GM10248 (cell line): ENCODE data around the gene TAGLN3.

ENCODE experiments used
- CTCF ChIA-PET: fragments of 300-600 bp; sonication (Branson Sonifier 250); formaldehyde crosslinking; extraction: SDS; loops from one replicate; lab custom pipeline; 2021; ENCODE audit warnings: antibody characterized with exemption; lab: Yijun Ruan, JAX
- POLR2A ChIA-PET: fragments of 350-650 bp; sonication (Branson Sonifier 250); formaldehyde crosslinking; extraction: SDS; loops from one replicate; lab custom pipeline; 2020; ENCODE audit warnings: antibody characterized with exemption; lab: Yijun Ruan, JAX
- DNase-seq: peaks from one replicate; pipeline ENCODE4 v3.0.0; 2012; ENCODE audit errors: extremely low spot score
- CTCF ChIP-seq: IDR thresholded peaks from 2 replicates; pipeline ENCODE4 v1.5.1; 2012; ENCODE audit warnings: mild to moderate bottlenecking, low read depth; ENCODE audit errors: extremely low read depth, missing control alignments, control extremely low read depth

The TAGLN3 gene

GRCh38 chr3:111999484-112000324, 982 bp downstream of the TAGLN3 start:
- CTCF ChIA-PET, result interaction anchor here (0.8 to 20.7 kb wide), 5 partner anchors 11 to 41 kb away, joined by 3 to 383 read pairs (median 7); partner anchors contain the start of gene ABHD10
- DNase-seq, result no peak
- TF ChIP-seq CTCF, result no peak
- POLR2A ChIA-PET, result no interaction called here

GRCh38 chr3:112000367-112000771, 1.6 kb downstream of the TAGLN3 start:
- no peak for DNase-seq
- no peak for TF ChIP-seq CTCF
- CTCF ChIA-PET, result interaction anchor here (1.6 to 20.7 kb wide), 3 partner anchors 9 to 12 kb away, joined by 4 to 383 read pairs (median 73); no protein-coding TSS in a partner anchor
- POLR2A ChIA-PET, result no interaction called here

GRCh38 chr3:112000966-112001365, 2.2 kb downstream of the TAGLN3 start:
- POLR2A ChIA-PET, result no interaction called here

GRCh38 chr3:112001526-112001925, 2.8 kb downstream of the TAGLN3 start:
- ChIA-PET POLR2A (no interaction called here), CTCF (interaction anchor here (0.9 to 20.7 kb wide), 5 partner anchors 10 to 42 kb away, joined by 3 to 383 read pairs (median 6); no protein-coding TSS in a partner anchor)
- DNase-seq, result no peak
- no peak for TF ChIP-seq CTCF

More at GRCh38 chr3:112000966-112001365, 2.2 kb downstream of the TAGLN3 start:
- TF ChIP-seq CTCF, result no peak
- CTCF ChIA-PET, result interaction anchor here (1.6 to 20.7 kb wide), 4 partner anchors 10 to 42 kb away, joined by 4 to 383 read pairs (median 40); no protein-coding TSS in a partner anchor
- no peak for DNase-seq

- POLR2A ChIA-PET, result no interaction called here
These were observed 3.6 kb downstream of the TAGLN3 start for GRCh38 chr3:112002096-112002971.

More at GRCh38 chr3:112002096-112002971, 3.6 kb downstream of the TAGLN3 start:
- DNase-seq, result no peak
- TF ChIP-seq CTCF, result no peak
- CTCF ChIA-PET, result interaction anchor here (0.9 to 20.7 kb wide), 5 partner anchors 9 to 41 kb away, joined by 3 to 383 read pairs (median 21); no protein-coding TSS in a partner anchor
